ENCODE measurements around the gene APEX2.
A peak's percentile ranks its signal among the peaks of the same experiment; 100 is the strongest.
"Not testable (repeated sequence)": the region's sequence is repeated elsewhere in the genome, so short reads cannot be mapped to it uniquely, and the experiment has no call there.

The APEX2 gene

DNA sequence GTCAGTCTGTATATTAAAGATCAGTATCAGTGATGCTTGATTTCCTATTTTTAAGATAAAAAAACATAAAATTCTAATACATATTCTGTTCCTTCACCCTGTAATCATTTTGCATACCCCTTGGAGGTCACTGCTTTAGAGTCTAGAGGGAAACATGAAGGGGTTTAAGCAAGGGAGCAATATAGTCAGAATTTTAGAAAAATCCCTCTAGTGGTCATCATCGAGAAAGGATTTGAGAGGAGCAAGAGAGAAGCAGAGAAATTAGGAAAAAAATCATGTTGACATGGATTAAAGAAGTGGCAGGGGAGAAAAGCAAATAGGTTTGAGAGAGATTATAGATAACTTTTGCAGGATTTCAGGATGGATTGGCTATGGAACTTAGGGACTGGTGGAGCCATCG lies 11.1 kb downstream of the APEX2 start:
- no peak for DNase-seq (ENCODE audit: low spot score)

DNA sequence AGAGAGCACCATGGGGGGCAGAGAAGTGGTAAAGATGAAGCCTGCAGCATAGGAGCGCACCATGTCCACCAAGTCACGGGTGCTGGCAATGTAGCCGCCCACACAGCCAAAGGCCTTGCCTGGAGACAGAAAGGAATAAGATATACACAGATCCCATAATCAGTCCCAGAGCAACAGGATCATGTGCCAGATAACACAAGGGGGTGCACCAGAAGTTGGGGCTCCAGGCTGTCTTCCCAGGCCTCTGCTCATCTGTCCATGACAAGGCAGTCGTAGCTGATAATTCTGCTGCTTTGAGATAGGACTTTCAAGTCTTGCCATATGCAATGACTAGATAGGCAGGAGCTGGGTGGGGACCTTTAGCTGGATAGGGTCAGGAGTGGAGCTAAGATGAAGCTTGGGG lies 14.7 kb downstream of the APEX2 start:
- DNase-seq (ENCODE audit: low spot score), result no peak

DNA sequence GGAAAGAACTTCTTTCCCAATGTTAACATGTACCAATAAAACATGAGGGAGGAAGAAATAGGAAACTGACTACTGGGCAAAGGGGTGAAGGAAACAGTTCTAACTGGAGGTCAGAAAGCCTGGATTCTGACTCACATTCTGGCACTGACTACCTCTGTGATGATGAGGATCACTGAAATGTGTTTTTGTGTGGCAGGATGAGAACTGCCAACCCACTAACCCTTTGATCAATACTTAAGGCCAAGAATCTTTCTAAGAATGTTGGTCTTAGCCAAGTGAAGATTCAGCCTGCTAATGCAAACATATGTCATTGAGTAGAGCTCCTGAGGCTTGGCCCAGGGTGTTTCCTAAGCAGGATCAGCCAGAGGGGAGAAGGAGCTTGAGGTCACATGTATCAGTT lies 26.0 kb downstream of the APEX2 start:
- DNase-seq (ENCODE audit: low spot score), result no peak

DNA sequence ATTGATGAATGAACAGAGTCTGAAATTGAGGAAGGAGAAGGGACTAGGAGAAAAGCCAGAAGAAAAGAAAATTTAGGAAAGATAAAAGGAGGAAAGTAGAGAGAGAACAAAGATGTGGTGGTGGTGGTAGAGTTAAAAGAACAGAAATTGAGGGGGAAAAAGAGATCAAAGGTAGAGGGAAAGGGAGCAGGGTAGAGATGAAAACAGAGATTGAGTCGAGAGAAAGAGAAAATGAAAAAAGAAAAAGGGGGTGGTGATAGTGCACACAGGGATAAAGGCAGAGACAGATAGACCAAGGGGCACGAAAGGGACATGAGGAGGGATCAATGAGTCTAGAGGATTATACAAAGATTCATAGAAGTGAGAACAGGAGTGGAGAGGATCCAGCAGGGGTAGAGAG lies 26.7 kb downstream of the APEX2 start:
- DNase-seq (ENCODE audit: low spot score), result no peak

DNA sequence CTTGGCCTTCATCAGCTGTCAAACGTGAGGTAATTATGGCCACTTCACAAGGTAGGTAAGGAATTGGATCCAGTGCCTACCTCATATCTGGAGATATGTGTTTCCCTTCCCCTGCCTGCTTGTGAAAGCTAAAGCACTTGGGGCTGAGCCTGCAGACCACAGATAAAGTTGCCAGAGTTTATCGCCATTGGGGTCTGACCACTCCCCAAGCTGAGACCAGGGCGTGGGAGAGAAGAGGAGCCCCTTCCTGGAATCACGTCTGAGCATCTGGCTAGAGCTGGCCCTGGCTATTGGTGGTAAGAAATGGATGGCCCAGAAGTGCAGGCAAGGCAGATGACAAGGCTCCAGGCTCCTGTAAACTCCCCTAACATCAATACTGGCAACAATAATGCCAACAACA lies 27.9 kb downstream of the APEX2 start:
- no peak for DNase-seq (ENCODE audit: low spot score)

DNA sequence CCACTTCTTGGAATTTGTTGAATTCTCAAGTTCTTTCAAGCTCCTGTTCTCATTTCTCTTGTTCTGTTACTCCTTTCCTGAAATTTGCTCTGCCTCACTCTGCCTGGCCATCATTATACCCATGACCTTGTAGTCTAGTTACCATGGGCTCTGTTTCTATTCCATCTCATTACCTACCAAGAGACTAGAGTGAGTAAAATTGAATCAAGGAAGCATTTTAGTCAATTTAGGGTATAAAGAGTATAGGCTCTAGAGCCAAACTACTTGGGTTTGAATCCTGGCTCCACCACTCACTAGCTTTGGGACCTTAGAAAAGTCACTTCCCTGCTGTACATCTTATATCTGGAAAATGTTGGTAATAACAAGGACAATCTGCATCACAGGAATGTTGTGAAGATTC lies 28.4 kb downstream of the APEX2 start:
- DNase-seq (ENCODE audit: low spot score), result no peak

DNA sequence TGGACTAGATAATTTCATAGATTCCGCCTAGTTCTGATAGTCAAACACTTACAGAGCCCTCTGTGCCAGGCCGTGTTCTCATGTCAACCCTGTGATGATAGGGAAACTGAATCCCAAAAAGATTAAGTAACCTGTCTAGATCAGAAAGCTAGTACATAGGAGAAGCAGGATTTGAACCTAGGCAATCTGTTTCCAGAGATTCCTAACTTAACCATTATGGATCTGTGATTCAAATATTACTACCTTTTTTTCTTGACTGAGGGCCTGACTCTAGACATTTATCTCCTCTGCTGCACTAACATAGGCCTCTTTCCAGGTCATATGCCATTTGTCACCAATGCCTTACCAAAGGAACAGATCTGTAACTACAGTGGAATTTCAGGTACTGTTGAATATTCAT lies 29.1 kb downstream of the APEX2 start:
- no peak for DNase-seq (ENCODE audit: low spot score)

DNA sequence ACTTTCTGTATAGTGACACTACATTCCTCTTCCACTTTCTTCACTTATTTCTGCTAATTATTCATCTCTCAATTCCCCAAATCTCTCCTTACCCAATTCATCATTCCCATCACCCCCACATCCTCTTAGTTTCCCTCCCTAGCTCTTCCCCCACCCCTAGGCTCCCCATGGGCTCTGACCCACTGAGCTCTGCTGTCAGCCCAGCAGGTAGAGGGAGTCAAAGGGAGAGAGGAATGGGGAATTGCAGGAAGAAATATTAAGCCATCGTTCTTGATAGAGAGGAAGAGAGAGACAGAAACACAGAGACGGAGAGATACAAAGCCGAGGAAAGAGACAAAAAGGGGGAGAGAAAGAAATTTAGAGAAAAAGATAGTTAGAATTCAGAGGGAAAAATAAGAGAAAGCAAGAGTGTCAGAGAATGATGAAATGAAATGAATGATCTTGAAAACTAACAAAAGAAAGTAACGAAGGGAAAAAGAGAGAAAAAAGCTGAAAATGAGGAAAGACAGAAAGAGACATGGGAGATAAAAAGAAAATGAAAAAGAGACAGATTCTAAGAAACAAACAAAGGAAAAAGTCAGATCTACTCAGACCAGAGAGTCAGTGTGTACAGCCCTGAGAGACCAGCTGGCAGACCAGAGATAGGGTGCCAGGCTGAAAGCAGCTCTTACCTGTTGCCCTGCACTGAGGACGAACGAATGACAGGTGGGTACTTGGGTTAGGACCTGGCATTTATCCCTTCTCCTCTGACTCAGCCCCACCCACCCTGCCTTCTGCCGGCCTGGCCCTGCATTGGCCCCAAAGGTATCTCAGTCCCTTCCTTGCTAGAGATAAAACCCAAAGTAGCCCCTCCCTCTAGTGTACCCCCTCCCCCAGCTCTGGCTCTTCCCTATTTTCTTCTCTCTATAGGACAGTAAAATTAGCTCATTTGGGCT lies 30.4 kb downstream of the APEX2 start, which contains the start of gene ALAS2:
ALAS2 (minus strand) TSS at position 707 of the 935 bp plus-strand sequence. CDS start 4,977 bp downstream, outside the sequence.
- DNase-seq (ENCODE audit: low spot score), result no peak

DNA sequence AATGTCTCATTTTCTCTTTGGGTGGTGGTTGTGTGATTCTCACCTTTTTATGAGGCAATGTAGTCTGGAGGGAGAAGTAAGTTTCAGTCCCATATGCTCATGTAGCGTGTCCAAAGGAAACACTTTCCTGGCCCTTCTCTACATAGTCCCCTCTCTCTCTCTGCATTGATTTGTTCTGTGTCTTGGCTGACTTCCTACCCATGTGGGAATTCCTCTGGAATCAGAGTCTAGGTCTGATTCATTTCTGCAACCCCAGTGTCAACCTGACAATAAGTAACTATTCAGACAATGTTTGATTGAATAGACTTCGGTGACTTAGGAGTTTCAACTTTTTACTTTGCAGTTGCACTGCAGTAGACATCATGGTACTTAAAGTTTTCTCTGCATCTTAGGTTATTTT lies 33.3 kb downstream of the APEX2 start:
- no peak for DNase-seq (ENCODE audit: low spot score)

DNA sequence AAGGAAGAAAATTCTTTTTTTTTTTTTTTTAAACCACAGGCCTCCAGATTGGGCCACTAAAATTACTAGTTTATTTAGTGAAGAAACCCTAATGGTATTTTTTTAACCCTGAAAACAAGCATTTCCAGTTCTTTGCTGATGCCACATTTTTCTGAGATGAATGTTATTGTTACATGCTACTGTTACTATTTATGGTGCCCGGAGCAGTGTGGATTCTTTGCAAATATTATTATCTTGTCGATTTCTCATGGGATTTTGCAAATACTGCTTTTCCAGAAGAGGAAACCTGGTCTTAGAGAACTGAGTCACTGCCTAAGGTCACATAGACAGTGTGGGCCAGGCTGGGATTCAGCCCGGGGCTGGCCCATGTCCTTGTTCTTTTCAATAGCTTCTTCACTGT lies 39.3 kb downstream of the APEX2 start:
- DNase-seq (ENCODE audit: low spot score), result no peak

DNA sequence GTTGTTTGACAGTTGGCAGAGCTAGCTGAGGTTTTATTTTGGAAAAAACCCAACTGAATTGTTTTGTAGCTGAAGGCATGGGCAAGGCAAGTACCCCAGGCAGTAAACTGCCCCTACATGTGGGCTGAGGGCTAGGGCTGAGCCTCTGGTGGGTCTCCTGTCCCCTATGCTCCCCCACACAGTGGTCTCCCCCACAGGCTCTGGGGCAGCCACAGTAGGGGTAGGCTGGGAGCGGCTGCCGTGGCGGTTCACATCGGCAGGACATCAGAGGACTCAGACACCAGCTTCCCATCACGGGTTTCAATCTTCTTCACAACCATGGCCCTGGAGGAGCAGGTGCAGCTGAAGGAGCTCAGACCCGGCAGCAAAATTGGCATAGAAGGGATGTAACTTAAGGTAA lies 41.4 kb downstream of the APEX2 start:
- DNase-seq (ENCODE audit: low spot score), result no peak

DNA sequence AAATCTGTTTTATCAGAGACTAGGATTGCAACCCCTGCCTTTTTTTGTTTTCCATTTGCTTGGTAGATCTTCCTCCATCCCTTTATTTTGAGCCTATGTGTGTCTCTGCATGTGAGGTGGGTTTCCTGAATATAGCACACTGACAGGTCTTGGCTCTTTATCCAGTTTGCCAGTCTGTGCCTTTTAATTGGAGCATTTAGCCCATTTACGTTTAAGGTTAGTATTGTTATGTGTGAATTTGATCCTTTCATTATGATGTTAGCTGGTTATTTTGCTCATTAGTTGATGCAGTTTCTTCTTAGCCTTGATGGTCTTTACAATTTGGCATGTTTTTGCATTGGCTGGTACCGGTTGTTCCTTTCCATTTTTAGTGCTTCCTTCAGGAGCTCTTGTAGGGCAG lies 50.4 kb downstream of the APEX2 start:
- DNase-seq (ENCODE audit: low spot score), result not testable (repeated sequence)

DNA sequence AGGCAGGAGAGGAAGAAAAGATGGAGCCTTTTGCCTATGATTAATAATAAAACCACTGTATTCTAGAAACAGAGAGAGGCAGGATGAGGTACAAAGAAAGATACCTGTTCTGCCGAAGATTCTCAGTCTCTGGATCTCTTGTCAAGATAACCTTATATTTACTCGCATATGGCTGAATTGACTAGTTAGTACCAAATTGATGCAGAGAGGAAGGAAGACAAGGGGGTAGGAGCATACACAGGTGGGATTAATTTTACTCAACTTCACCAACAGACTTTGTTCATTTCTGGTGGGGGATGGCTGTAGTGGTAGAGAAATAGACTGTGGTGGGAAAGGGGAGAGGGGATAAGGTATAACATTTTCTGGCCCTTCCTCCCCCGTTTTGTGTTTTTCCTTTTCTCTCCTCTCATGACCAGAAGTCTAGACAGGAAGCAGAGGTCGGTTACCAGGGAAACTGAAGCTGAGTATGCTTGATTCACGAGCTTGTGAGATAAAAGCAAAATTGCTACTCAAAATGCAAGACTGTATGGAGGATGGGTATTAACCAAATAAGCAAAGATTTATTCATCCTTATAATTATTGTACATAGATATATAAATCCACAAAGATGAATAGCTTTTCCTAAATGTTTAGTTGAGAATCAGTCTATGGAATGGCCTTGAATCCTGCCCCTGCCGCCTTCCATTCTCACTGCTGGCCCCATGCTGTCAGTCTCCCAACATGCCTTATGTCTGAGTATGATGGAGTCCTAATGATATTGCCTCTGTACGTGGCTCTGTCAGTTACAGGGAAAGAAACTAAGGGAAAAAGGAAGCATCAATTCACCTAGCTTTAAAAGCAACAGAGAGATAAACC lies 56.9 kb downstream of the APEX2 start:
- DNase-seq (ENCODE audit: low spot score), result peak; percentile 15

DNA sequence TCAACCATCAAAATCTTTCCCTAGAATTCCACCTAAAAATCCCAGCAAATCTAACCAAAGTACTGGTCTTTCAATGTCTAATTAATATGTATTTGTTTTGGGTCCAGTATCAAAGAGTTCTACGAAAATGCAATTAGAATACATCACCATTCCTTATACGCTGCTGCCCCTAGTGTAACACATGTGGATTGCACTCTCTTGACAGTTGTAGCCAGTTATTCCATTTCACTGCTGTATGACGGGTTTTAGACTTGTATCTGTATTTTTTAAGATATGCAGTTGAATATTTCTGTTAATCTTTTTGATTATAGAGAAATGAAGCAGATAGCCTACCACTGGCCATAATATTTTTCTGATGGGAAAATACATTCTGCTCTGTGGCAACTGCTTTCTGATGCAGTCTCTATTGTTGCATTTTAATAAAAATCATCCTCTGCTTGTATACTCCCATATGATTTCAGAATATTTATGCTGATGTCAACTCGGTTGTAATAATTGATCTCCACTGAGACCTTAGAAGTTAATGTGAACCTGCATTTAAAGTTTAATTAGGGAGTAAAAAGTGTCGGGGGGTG lies 57.6 kb downstream of the APEX2 start:
- peak; percentile 15 for DNase-seq (ENCODE audit: low spot score)
